Measurements from ENCODE around the gene REEP2.

Gene REEP2

GRCh38 chr5:138455232-138455930 is 16.5 kb downstream of the REEP2 start:
- H3K9ac ChIP-seq: no peak overlapping the region
- H3K4me2 ChIP-seq: no peak overlapping the region
- no peak for TF ChIP-seq CTCF (conservative IDR thresholded peaks at IDR 0.05; ENCODE audit: low read depth, low read length)
- H3K79me2 ChIP-seq (ENCODE audit: insufficient read depth, low read depth): no peaks in the 10 kb centered on the region
- H3K27me3 ChIP-seq (ENCODE audit: insufficient read depth, low read depth): no peaks in the 10 kb centered on the region; the same call in 1 of the 2 replicates
- no peaks in the 10 kb centered on the region for H3K36me3 ChIP-seq (ENCODE audit: insufficient read depth)
- H3K27ac ChIP-seq: no peak overlapping the region
- H3K4me3 ChIP-seq (IDR thresholded peaks at IDR 0.05; ENCODE audit: insufficient read depth, low read depth, low read length): no peak overlapping the region
- no peak overlapping the region for H2AFZ ChIP-seq (ENCODE audit: low read depth)
- no peaks in the 10 kb centered on the region for H4K20me1 ChIP-seq (ENCODE audit: insufficient read depth)
- no peaks in the 10 kb centered on the region for H3K4me1 ChIP-seq (ENCODE audit: low read depth, poor library complexity, severe bottlenecking)

- Histone ChIP-seq H3K27me3 (ENCODE audit: insufficient read depth, low read depth) (no peaks in the 10 kb centered on the region; the same call in 1 of the 2 replicates), H3K9ac (no peak overlapping the region), H3K27ac (no peak overlapping the region), H3K79me2 (ENCODE audit: insufficient read depth, low read depth) (no peaks in the 10 kb centered on the region), H3K4me2 (no peak overlapping the region), H4K20me1 (ENCODE audit: insufficient read depth) (no peaks in the 10 kb centered on the region), H3K4me1 (ENCODE audit: low read depth, poor library complexity, severe bottlenecking) (no peaks in the 10 kb centered on the region), H3K4me3 (IDR thresholded peaks at IDR 0.05; ENCODE audit: insufficient read depth, low read depth, low read length) (no peak overlapping the region), H3K36me3 (ENCODE audit: insufficient read depth) (no peaks in the 10 kb centered on the region), H2AFZ (ENCODE audit: low read depth) (no peak overlapping the region)
- TF ChIP-seq CTCF (conservative IDR thresholded peaks at IDR 0.05; ENCODE audit: low read depth, low read length): no peak
These were observed 18.8 kb downstream of the REEP2 start for GRCh38 chr5:138457531-138458275.

DNA sequence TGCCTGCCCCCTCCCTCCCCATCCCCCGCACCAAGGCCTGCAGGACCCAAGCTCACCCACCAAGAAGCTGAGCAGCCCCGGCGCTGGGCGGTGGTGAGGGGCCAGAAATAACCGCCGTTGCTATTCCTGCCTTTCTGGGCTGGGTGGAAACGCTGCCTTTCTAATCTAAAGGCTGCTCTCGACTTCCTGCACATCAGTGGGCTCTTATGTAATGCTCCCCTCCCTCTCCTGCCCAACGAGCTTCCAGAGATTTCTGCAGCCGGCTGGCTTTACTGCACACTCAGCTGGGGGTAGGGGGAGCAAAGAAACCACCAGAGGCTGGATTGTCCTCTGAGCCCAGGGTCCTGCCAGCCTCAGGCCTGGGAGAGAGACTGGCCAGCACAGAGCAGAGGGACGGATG is 19.5 kb downstream of the REEP2 start:
- Histone ChIP-seq H3K9ac (no peak overlapping the region), H3K79me2 (ENCODE audit: insufficient read depth, low read depth) (no peaks in the 10 kb centered on the region), H2AFZ (ENCODE audit: low read depth) (no peak overlapping the region), H3K4me2 (no peak overlapping the region), H3K27ac (no peak overlapping the region), H3K4me3 (IDR thresholded peaks at IDR 0.05; ENCODE audit: insufficient read depth, low read depth, low read length) (no peak overlapping the region), H4K20me1 (ENCODE audit: insufficient read depth) (no peaks in the 10 kb centered on the region), H3K27me3 (ENCODE audit: insufficient read depth, low read depth) (no peaks in the 10 kb centered on the region; the same call in 1 of the 2 replicates), H3K36me3 (ENCODE audit: insufficient read depth) (no peaks in the 10 kb centered on the region), H3K4me1 (ENCODE audit: low read depth, poor library complexity, severe bottlenecking) (peaks cover 2% of the 10 kb centered on the region)
- TF ChIP-seq CTCF (conservative IDR thresholded peaks at IDR 0.05; ENCODE audit: low read depth, low read length): no peak

DNA sequence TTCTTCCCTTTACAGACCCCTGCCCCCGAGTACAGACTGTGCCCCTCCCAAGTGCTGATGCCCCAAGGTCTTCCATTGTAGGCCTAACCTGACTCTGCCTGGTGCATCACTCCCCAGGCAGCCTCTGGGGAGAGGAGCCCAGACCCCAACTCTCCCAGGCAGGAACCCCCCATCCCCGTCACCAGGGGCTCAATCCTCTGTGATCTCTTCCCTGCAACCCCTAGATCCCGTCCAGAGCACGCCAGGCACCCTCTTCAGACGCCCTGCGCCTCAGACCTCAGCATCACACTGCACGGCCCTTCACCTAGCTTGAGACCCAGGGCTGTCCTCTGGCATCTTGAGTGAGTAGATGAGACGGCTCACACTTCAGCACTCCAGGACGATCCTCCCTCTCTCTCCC is 20.0 kb downstream of the REEP2 start:
- Histone ChIP-seq H3K4me1 (ENCODE audit: low read depth, poor library complexity, severe bottlenecking) (peaks cover 6% of the 10 kb centered on the region), H3K9ac (no peak overlapping the region), H3K27ac (no peak overlapping the region), H4K20me1 (ENCODE audit: insufficient read depth) (no peaks in the 10 kb centered on the region), H3K27me3 (ENCODE audit: insufficient read depth, low read depth) (no peaks in the 10 kb centered on the region; the same call in 1 of the 2 replicates), H3K4me3 (IDR thresholded peaks at IDR 0.05; ENCODE audit: insufficient read depth, low read depth, low read length) (no peak overlapping the region), H3K4me2 (no peak overlapping the region), H3K36me3 (ENCODE audit: insufficient read depth) (no peaks in the 10 kb centered on the region), H2AFZ (ENCODE audit: low read depth) (no peak overlapping the region), H3K79me2 (ENCODE audit: insufficient read depth, low read depth) (no peaks in the 10 kb centered on the region)
- no peak for TF ChIP-seq CTCF (conservative IDR thresholded peaks at IDR 0.05; ENCODE audit: low read depth, low read length)
